Left lung (tissue), 10 donors: ENCODE measurements around the gene HAGH. TPM values are rescaled to one million over a fixed set of nuclear protein-coding genes. Genes with fewer than 3 reads are reported as not detected.

ENCODE experiments used
- ATAC-seq: fragments of 200-7000 bp; cut with Tn5 transposase; one replicate; pipeline ENCODE4 v1.9.1; 2020; ENCODE audit warnings: moderate library complexity
- DNase-seq, 4 donors: peaks; one replicate each; pipeline ENCODE4 v3.0.0-alpha.2; 2013 to 2020
- H3K27ac ChIP-seq, 2 donors: fragments of 200-600 bp; sonication (generic) in 1 of 2; one replicate each; pipeline versions ENCODE4 v1.5.0 to v1.8.0; 2020 to 2021
- H3K27me3 ChIP-seq, 2 donors: fragments of 200-600 bp; sonication (generic) in 1 of 2; one replicate each; pipeline versions ENCODE4 v1.5.0 to v1.8.0; 2020 to 2021
- H3K36me3 ChIP-seq, 2 donors: fragments of 200-600 bp; sonication (generic) in 1 of 2; one replicate each; pipeline versions ENCODE4 v1.5.0 to v1.8.0; 2020 to 2021
- H3K4me1 ChIP-seq, 2 donors: fragments of 200-600 bp; one replicate each; pipeline ENCODE4 v1.8.0; 2021
- H3K4me3 ChIP-seq, 2 donors: fragments of 200-600 bp; sonication (generic) in 1 of 2; one replicate each; pipeline versions ENCODE4 v1.5.0 to v1.8.0; 2020 to 2021; ENCODE audit warnings: mild to moderate bottlenecking in 1 of 2
- H3K9me3 ChIP-seq, 2 donors: fragments of 200-600 bp; sonication (generic) in 1 of 2; one replicate each; pipeline versions ENCODE4 v1.5.0 to v1.8.0; 2020 to 2021
- intact Hi-C, 2 donors: fragments of 100-400 bp; cut with DNase I; formaldehyde crosslinking; loops; one replicate each; pipeline versions ENCODE4 v1.11.2 to v1.14.2; 2022
- polyA plus RNA-seq, 6 donors: library from polyadenylated mRNA; unstranded; fragments of 120-200 nt; gene quantifications; one replicate each; pipeline ENCODE4 v1.2.1, GENCODE V29; 2013; ENCODE audit not compliant: insufficient read length in 6 of 6
- total RNA-seq, 2 donors: library from RNA; stranded (reverse); fragmentation: NEBNext Ultra II Directional; extraction: Animal tissue kit (Norgen Biotek cat#: 25700); gene quantifications; one replicate each; pipeline ENCODE4 v1.2.1, GENCODE V29; 2021
- TF ChIP-seq, protein P1 (sequence below), 2 donors: fragments of 200-600 bp; sonication (generic) in 1 of 2; IDR thresholded peaks; one replicate each; pipeline versions ENCODE4 v1.5.0 to v1.8.0; 2021; ENCODE audit warnings: antibody characterized with exemption in 2 of 2
- donor health status: DM: no; HTN: yes; CAD: no.
- donor health status: DM: no; HTN: no; CAD: no.

The HAGH gene
- total and polyA plus RNA-seq, 8 donors, result 21.0 to 62.0 (median 26.7) TPM

GRCh38 chr16:1771188-1771863 is 55.3 kb downstream of the HAGH start, which contains the start of gene NME3:
NME3 (minus strand) TSS chr16:1771543; CDS start chr16:1771534, 9 bp downstream.
- peak within 1 kb of the TSS; percentile 89 to 93 for H3K27ac ChIP-seq
- H3K36me3 ChIP-seq, result peaks cover 0 to 49% of the 10 kb centered on the region in 2 donors
- H3K27me3 ChIP-seq, result no peaks in the 10 kb centered on the region
- no peaks in the 10 kb centered on the region for H3K9me3 ChIP-seq
- TF ChIP-seq, protein P1, sequence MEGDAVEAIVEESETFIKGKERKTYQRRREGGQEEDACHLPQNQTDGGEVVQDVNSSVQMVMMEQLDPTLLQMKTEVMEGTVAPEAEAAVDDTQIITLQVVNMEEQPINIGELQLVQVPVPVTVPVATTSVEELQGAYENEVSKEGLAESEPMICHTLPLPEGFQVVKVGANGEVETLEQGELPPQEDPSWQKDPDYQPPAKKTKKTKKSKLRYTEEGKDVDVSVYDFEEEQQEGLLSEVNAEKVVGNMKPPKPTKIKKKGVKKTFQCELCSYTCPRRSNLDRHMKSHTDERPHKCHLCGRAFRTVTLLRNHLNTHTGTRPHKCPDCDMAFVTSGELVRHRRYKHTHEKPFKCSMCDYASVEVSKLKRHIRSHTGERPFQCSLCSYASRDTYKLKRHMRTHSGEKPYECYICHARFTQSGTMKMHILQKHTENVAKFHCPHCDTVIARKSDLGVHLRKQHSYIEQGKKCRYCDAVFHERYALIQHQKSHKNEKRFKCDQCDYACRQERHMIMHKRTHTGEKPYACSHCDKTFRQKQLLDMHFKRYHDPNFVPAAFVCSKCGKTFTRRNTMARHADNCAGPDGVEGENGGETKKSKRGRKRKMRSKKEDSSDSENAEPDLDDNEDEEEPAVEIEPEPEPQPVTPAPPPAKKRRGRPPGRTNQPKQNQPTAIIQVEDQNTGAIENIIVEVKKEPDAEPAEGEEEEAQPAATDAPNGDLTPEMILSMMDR (IDR thresholded peaks at IDR 0.05), result no peak
- intact Hi-C loops, result no loop called here
- peak; percentile 54 for ATAC-seq
- H3K4me1 ChIP-seq, result peaks cover 24 to 47% of the 10 kb centered on the region in 2 donors
- H3K4me3 ChIP-seq, result peak within 1 kb of the TSS; percentile 86 to 93
- DNase-seq, result peak; percentile 60 to 97 (median 74)

DNA sequence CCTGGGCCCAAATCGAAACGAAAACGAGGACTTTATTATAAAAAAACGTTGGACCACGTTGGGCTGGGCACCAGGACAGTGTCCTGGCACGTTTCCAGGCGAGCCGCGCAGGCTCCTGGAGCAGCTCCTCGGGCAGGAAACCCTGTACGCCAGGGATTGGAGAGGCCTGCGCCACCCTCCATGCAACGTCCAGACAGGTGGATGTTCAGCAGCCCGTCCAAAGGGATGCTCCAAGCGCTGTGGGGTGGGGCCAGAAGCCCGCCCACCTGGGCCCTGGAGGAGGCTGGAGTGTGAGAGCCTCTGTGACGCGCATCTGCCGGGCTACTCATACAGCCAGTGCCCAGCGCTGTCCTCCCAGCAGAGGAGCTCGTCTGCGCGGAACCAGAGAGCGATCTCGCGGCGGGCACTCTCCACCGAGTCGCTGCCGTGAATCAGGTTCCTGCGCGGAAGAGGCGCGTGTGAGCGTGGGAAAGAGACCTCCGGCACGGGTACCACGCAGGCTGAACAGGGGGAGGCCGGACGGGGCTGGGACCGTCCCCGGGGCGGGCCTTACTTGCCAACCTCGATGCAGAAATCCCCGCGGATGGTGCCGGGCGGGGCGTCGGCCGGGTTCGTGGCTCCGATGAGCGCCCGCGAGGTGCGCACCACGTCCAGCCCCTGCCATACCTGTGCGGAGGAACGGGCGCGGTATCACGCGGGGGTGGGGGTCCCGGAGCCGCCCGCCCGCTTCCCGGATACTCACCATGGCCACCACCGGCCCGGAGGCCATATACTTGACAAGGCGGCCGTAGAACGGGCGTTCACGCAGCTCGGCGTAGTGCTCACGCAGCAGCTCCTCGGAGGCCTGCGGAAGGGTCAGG is 56.1 kb downstream of the HAGH start:
- Histone ChIP-seq H3K9me3 (no peaks in the 10 kb centered on the region), H3K4me3 (peak overlapping the region; percentile 86 to 93), H3K27ac (peak overlapping the region; percentile 62 to 93), H3K27me3 (no peaks in the 10 kb centered on the region), H3K4me1 (peaks cover 24 to 47% of the 10 kb centered on the region in 2 donors), H3K36me3 (peaks cover 0 to 49% of the 10 kb centered on the region in 2 donors)
- TF ChIP-seq, protein P1 (IDR thresholded peaks at IDR 0.05), result no peak
- DNase-seq (peak in 2 of 4 donors; percentile 40 to 61), ATAC-seq (peak; percentile 7)
- intact Hi-C loops, result no loop called here

GRCh38 chr16:1769402-1770300 is 57.0 kb downstream of the HAGH start:
- ATAC-seq (no peak), DNase-seq (no peak)
- Histone ChIP-seq H3K4me1 (peaks cover 23 to 39% of the 10 kb centered on the region in 2 donors), H3K36me3 (peaks cover 0 to 50% of the 10 kb centered on the region in 2 donors), H3K27me3 (no peaks in the 10 kb centered on the region), H3K4me3 (no peak overlapping the region), H3K27ac (peak overlapping the region; percentile 62 to 93), H3K9me3 (no peaks in the 10 kb centered on the region)
- intact Hi-C loops, result no loop called here
- TF ChIP-seq, protein P1 (IDR thresholded peaks at IDR 0.05), result no peak

- ATAC-seq, result no peak
- Histone ChIP-seq H3K9me3 (no peaks in the 10 kb centered on the region), H3K27me3 (no peaks in the 10 kb centered on the region), H3K36me3 (peaks cover 0 to 57% of the 10 kb centered on the region in 2 donors), H3K27ac (no peak overlapping the region), H3K4me3 (no peak overlapping the region), H3K4me1 (peaks cover 16 to 31% of the 10 kb centered on the region in 2 donors)
- DNase-seq, result no peak
- TF ChIP-seq, protein P1 (IDR thresholded peaks at IDR 0.05), result no peak
- intact Hi-C loops, result no loop called here
Observed at GRCh38 chr16:1768767-1769401, 57.7 kb downstream of the HAGH start.
